K562 (cell line): Measurements from ENCODE around the gene ETHE1. TPM values are rescaled to one million over a fixed set of nuclear protein-coding genes. Genes with fewer than 3 reads are reported as not detected.
A peak's percentile ranks its signal among the peaks of the same experiment; 100 is the strongest.

Experiments
- BDP1 ChIP-seq: IDR thresholded peaks from 3 replicates; pipeline ENCODE4 v1.6.1; 2011; ENCODE audit not compliant: insufficient read length, insufficient read depth
- CREBBP ChIP-seq: IDR thresholded peaks from one replicate; pipeline ENCODE4 v1.6.1; 2012; ENCODE audit warnings: low read depth, mild to moderate bottlenecking, control low read depth, inconsistent platforms, low read length
- DLX4 ChIP-seq: fragments of 250-450 bp; sonication (Bioruptor Pico); IDR thresholded peaks from 2 replicates; pipeline ENCODE4 v1.6.1; 2021; ENCODE audit warnings: mild to moderate bottlenecking
- E2F6 ChIP-seq, 2 experiments: IDR thresholded peaks; 2 replicates each; pipeline ENCODE4 v1.6.1; 2011; ENCODE audit warnings: borderline replicate concordance in 1 of 2, control low read depth in 1 of 2, low read depth in 1 of 2, low read length in 1 of 2, mild to moderate bottlenecking in 1 of 2, mixed read lengths in 1 of 2, moderate library complexity in 1 of 2; ENCODE audit not compliant: insufficient read depth in 1 of 2, insufficient read length in 1 of 2, poor library complexity in 1 of 2, severe bottlenecking in 1 of 2; ENCODE audit errors: extremely low read depth in 1 of 2
- ILF3 ChIP-seq: fragments of 450-650 bp; IDR thresholded peaks from 2 replicates; pipeline ENCODE4 v1.6.1; 2018; ENCODE audit warnings: antibody characterized with exemption, mild to moderate bottlenecking, moderate library complexity, borderline replicate concordance
- KLF6 ChIP-seq: fragments of 250-450 bp; sonication (Bioruptor Pico); IDR thresholded peaks from 2 replicates; pipeline ENCODE4 v1.4.0; 2020; ENCODE audit warnings: mild to moderate bottlenecking, moderate library complexity, borderline replicate concordance
- PKNOX1 ChIP-seq: fragments of 450-650 bp; IDR thresholded peaks from 2 replicates; pipeline ENCODE4 v1.6.1; 2016
- PREB ChIP-seq: sonication (generic); formaldehyde crosslinking; IDR thresholded peaks from 2 replicates; pipeline ENCODE4 v1.8.1; 2023; ENCODE audit warnings: mild to moderate bottlenecking, missing genetic modification reagents
- SMARCA4 ChIP-seq: fragments of 450-650 bp; IDR thresholded peaks from 2 replicates; pipeline ENCODE4 v1.6.1; 2016
- SMC3 ChIP-seq: conservative IDR thresholded peaks from 2 replicates; pipeline ENCODE4 v1.6.1; 2011; ENCODE audit warnings: low read depth, low read length, improper control_type of control experiment; ENCODE audit not compliant: insufficient read depth
- TARDBP ChIP-seq: fragments of 450-650 bp; IDR thresholded peaks from 2 replicates; pipeline ENCODE4 v1.6.1; 2016
- XRCC4 ChIP-seq: IDR thresholded peaks from one replicate; pipeline ENCODE4 v1.6.1; 2011; ENCODE audit not compliant: insufficient read depth, insufficient read length; ENCODE audit errors: extremely low read depth
- ZBTB11 ChIP-seq, 3 experiments: fragments of 200-800 bp in 1 of 3; fragments of 250-450 bp in 1 of 3; fragments of 450-650 bp in 1 of 3; sonication (Bioruptor Pico) in 1 of 3; sonication (Bioruptor generic) in 1 of 3; formaldehyde crosslinking in 1 of 3; IDR thresholded peaks; 2 replicates each; pipeline versions ENCODE4 v1.6.1 to v1.8.0; 2016 to 2022; ENCODE audit warnings: mild to moderate bottlenecking in 2 of 3, missing genetic modification characterization in 2 of 3, missing compliant biosample characterization in 1 of 3, moderate library complexity in 1 of 3
- ZNF12 ChIP-seq: sonication (generic); formaldehyde crosslinking; IDR thresholded peaks from 2 replicates; pipeline ENCODE4 v1.4.0; 2020; ENCODE audit warnings: mild to moderate bottlenecking, missing genetic modification reagents
- ZNF175 ChIP-seq: fragments of 200-800 bp; sonication (Bioruptor generic); IDR thresholded peaks from 2 replicates; pipeline ENCODE4 v1.6.1; 2016; ENCODE audit warnings: low read depth, mild to moderate bottlenecking, missing genetic modification characterization, missing compliant biosample characterization
- ZNF655 ChIP-seq: fragments of 250-450 bp; sonication (Bioruptor Pico); IDR thresholded peaks from 2 replicates; pipeline ENCODE4 v1.5.0; 2021
- ZNF717 ChIP-seq: fragments of 250-450 bp; sonication (Bioruptor Pico); IDR thresholded peaks from 2 replicates; pipeline ENCODE4 v1.5.0; 2021
- polyA plus RNA-seq, 8 experiments: library from polyadenylated mRNA; depleted of rRNA in 4 of 8; stranded (reverse) in 5 of 8; unstranded in 3 of 8; fragments of >200 nt; fragmentation: Nextera tagmentation in 2 of 8; fragmentation: Illumina TruSeq in 1 of 8; extraction: Ambion mirVana in 2 of 8; extraction: Trizol in 1 of 8; gene quantifications; 2 replicates each; pipeline versions ENCODE4 v1.2.1 to v1.2.3, GENCODE V29; 2011 to 2014; ENCODE audit warnings: inconsistent platforms in 1 of 8, missing spikeins in 1 of 8
- total RNA-seq, 7 experiments: library from RNA; depleted of rRNA in 6 of 7; stranded (reverse); fragments of >200 nt in 6 of 7; fragmentation: Illumina TruSeq in 2 of 7; extraction: Trizol in 2 of 7; gene quantifications; 2 replicates each; pipeline versions ENCODE4 v1.2.1 to v1.2.3, GENCODE V29; 2011 to 2021; ENCODE audit warnings: low replicate concordance in 1 of 7

ETHE1 gene
- total and polyA plus RNA-seq, 9 of the 15 experiments (the other 6 are each of a cell fraction or from before 2014, with no cell fraction given), result 2.9 to 21.0 (median 10.2) TPM

GRCh38 chr19:43503501-43504425, 23.2 kb downstream of the ETHE1 start (continued):
- peak in 1 of 3 experiments; percentile 54; a peak in 2 of 6 replicates for TF ChIP-seq ZBTB11 (CRISPR knock-in tag; IDR thresholded peaks at IDR 0.05)
- TF ChIP-seq ZNF175 (CRISPR knock-in tag), result no peak
- TF ChIP-seq XRCC4, result no peak
- TF ChIP-seq CREBBP, result no peak
- no peak for TF ChIP-seq DLX4 (CRISPR knock-in tag)
- TF ChIP-seq E2F6 (IDR thresholded peaks at IDR 0.05; ENCODE audit: borderline replicate concordance in 1 of 2, extremely low read depth in 1 of 2, insufficient read depth in 1 of 2, insufficient read length in 1 of 2, low read depth in 1 of 2, low read length in 1 of 2, poor library complexity in 1 of 2, severe bottlenecking in 1 of 2), result peak in 1 of 2 experiments; percentile 25
- TF ChIP-seq PKNOX1, result peak; percentile 76
- no peak for TF ChIP-seq ILF3
- no peak for TF ChIP-seq ZNF717 (CRISPR knock-in tag)
- TF ChIP-seq TARDBP, result no peak
- no peak for TF ChIP-seq ZNF12
- TF ChIP-seq ZNF655 (CRISPR knock-in tag), result no peak
- no peak for TF ChIP-seq SMC3
- TF ChIP-seq BDP1, result no peak
- no peak for TF ChIP-seq KLF6 (CRISPR knock-in tag)
- no peak for TF ChIP-seq PREB (CRISPR knock-in tag)
- TF ChIP-seq SMARCA4, result 0 out of 2 replicates have a peak, but pooled peaks have one; percentile 40
